GM12878 (cell line): ENCODE measurements around the gene KATNBL1. TPM values are rescaled to one million over a fixed set of nuclear protein-coding genes. Genes with fewer than 3 reads are reported as not detected.

ENCODE experiments used
- BMI1 ChIP-seq: fragments of 450-650 bp; IDR thresholded peaks from 2 replicates; pipeline ENCODE4 v1.6.1; 2016; ENCODE audit warnings: mild to moderate bottlenecking, moderate library complexity, borderline replicate concordance
- CBFB ChIP-seq: IDR thresholded peaks from 2 replicates; pipeline ENCODE4 v1.6.1; 2016; ENCODE audit warnings: antibody characterized with exemption, low read depth
- CBX3 ChIP-seq: fragments of 200-600 bp; sonication (generic); IDR thresholded peaks from 2 replicates; pipeline ENCODE4 v1.6.1; 2016; ENCODE audit warnings: low read depth, borderline replicate concordance
- CEBPZ ChIP-seq: fragments of 150-350 bp; IDR thresholded peaks from 2 replicates; pipeline ENCODE4 v1.6.1; 2016; ENCODE audit warnings: low read depth, low read length
- CHD1 ChIP-seq: IDR thresholded peaks from 2 replicates; pipeline ENCODE4 v1.6.1; 2012; ENCODE audit warnings: low read depth, low read length, improper control_type of control experiment
- CHD4 ChIP-seq: fragments of 200-600 bp; sonication (generic); IDR thresholded peaks from 2 replicates; pipeline ENCODE4 v1.6.1; 2016; ENCODE audit warnings: mild to moderate bottlenecking
- CREB1 ChIP-seq: IDR thresholded peaks from 2 replicates; pipeline ENCODE4 v1.6.1; 2012; ENCODE audit warnings: low read depth, mild to moderate bottlenecking, inconsistent platforms
- CREM ChIP-seq: IDR thresholded peaks from 2 replicates; pipeline ENCODE4 v1.6.1; 2014; ENCODE audit warnings: antibody characterized with exemption, low read depth
- EGR1 ChIP-seq, 2 experiments: IDR thresholded peaks; 1 replicate in 1 of 2; 2 replicates in 1 of 2; pipeline ENCODE4 v1.6.1; 2011 to 2012; ENCODE audit warnings: low read depth in 2 of 2, low read length in 2 of 2, borderline replicate concordance in 1 of 2, mild to moderate bottlenecking in 1 of 2, moderate library complexity in 1 of 2
- EP300 ChIP-seq, 2 experiments: fragments of 150-350 bp in 1 of 2; IDR thresholded peaks; 2 replicates each; pipeline ENCODE4 v1.6.1; 2011 to 2012; ENCODE audit warnings: low read depth in 2 of 2, low read length in 2 of 2, borderline replicate concordance in 1 of 2, improper control_type of control experiment in 1 of 2, inconsistent platforms in 1 of 2; ENCODE audit not compliant: control insufficient read depth in 1 of 2
- GABPA ChIP-seq: IDR thresholded peaks from 2 replicates; pipeline ENCODE4 v1.6.1; 2014; ENCODE audit warnings: antibody characterized with exemption, low read depth, mild to moderate bottlenecking, inconsistent platforms
- HDAC6 ChIP-seq: fragments of 200-600 bp; sonication (generic); IDR thresholded peaks from one replicate; pipeline ENCODE4 v1.8.0; 2017; ENCODE audit warnings: antibody characterized with exemption; ENCODE audit not compliant: unreplicated experiment
- IRF3 ChIP-seq: fragments of 450-650 bp; IDR thresholded peaks from 2 replicates; pipeline ENCODE4 v1.6.1; 2014; ENCODE audit warnings: mild to moderate bottlenecking
- MYB ChIP-seq: fragments of 150-350 bp; IDR thresholded peaks from 2 replicates; pipeline ENCODE4 v1.6.1; 2014; ENCODE audit warnings: mild to moderate bottlenecking, low read depth, low read length, borderline replicate concordance
- NBN ChIP-seq: fragments of 450-650 bp; IDR thresholded peaks from 2 replicates; pipeline ENCODE4 v1.6.1; 2016
- NFIC ChIP-seq: IDR thresholded peaks from 2 replicates; pipeline ENCODE4 v1.6.1; 2012; ENCODE audit warnings: low read depth, mild to moderate bottlenecking, inconsistent platforms, low read length, moderate library complexity
- NFYA ChIP-seq: IDR thresholded peaks from 2 replicates; pipeline ENCODE4 v1.6.1; 2011; ENCODE audit warnings: low read depth, mild to moderate bottlenecking, low read length, improper control_type of control experiment, borderline replicate concordance
- POLR2A ChIP-seq: IDR thresholded peaks from 2 replicates; pipeline ENCODE4 v1.6.1; 2011; ENCODE audit warnings: low read depth, mild to moderate bottlenecking, low read length
- POLR2AphosphoS2 ChIP-seq: IDR thresholded peaks from 2 replicates; pipeline ENCODE4 v1.6.1; 2011; ENCODE audit warnings: low read depth, mild to moderate bottlenecking, low read length, improper control_type of control experiment, moderate library complexity
- POU2F2 ChIP-seq: IDR thresholded peaks from 3 replicates; pipeline ENCODE4 v1.6.1; 2011; ENCODE audit warnings: low read depth, mild to moderate bottlenecking, low read length, borderline replicate concordance
- RAD51 ChIP-seq: fragments of 450-650 bp; IDR thresholded peaks from 2 replicates; pipeline ENCODE4 v1.6.1; 2016; ENCODE audit warnings: moderate library complexity, mild to moderate bottlenecking, inconsistent platforms
- RUNX3 ChIP-seq: IDR thresholded peaks from 2 replicates; pipeline ENCODE4 v1.6.1; 2012; ENCODE audit warnings: low read length, inconsistent platforms
- SIN3A ChIP-seq: IDR thresholded peaks from 2 replicates; pipeline ENCODE4 v1.6.1; 2012; ENCODE audit warnings: low read depth, low read length, improper control_type of control experiment
- SIX5 ChIP-seq: IDR thresholded peaks from 2 replicates; pipeline ENCODE4 v1.6.1; 2011; ENCODE audit warnings: mild to moderate bottlenecking, low read depth, low read length, moderate library complexity; ENCODE audit not compliant: severe bottlenecking
- SMAD1 ChIP-seq: fragments of 450-650 bp; IDR thresholded peaks from 2 replicates; pipeline ENCODE4 v1.6.1; 2018; ENCODE audit warnings: mild to moderate bottlenecking, low read depth; ENCODE audit not compliant: partially characterized antibody
- SREBF2 ChIP-seq: IDR thresholded peaks from 2 replicates; pipeline ENCODE4 v1.6.1; 2012; ENCODE audit warnings: mild to moderate bottlenecking, low read length
- TAF1 ChIP-seq: IDR thresholded peaks from 2 replicates; pipeline ENCODE4 v1.6.1; 2011; ENCODE audit warnings: mild to moderate bottlenecking, low read depth, low read length, borderline replicate concordance
- WRNIP1 ChIP-seq: IDR thresholded peaks from 2 replicates; pipeline ENCODE4 v1.6.1; 2011; ENCODE audit warnings: low read depth, low read length, improper control_type of control experiment, borderline replicate concordance
- YY1 ChIP-seq: IDR thresholded peaks from 2 replicates; pipeline ENCODE4 v1.6.1; 2011; ENCODE audit warnings: low read depth, mild to moderate bottlenecking, low read length
- ZBED1 ChIP-seq: IDR thresholded peaks from 2 replicates; pipeline ENCODE4 v1.6.1; 2016; ENCODE audit warnings: borderline replicate concordance
- polyA plus RNA-seq, 11 experiments: library from polyadenylated mRNA; depleted of rRNA in 4 of 11; unstranded in 6 of 11; stranded (reverse) in 5 of 11; fragments of >200 nt; fragmentation: Nextera tagmentation in 4 of 11; fragmentation: Illumina TruSeq in 1 of 11; extraction: Ambion mirVana in 4 of 11; extraction: Trizol in 1 of 11; gene quantifications; 1 replicate in 1 of 11; 2 replicates in 10 of 11; pipeline versions ENCODE4 v1.2.1 to v1.2.3, GENCODE V29; 2011 to 2016; ENCODE audit warnings: inconsistent platforms in 2 of 11, missing spikeins in 2 of 11, low read depth in 1 of 11
- total RNA-seq, 4 experiments: library from RNA; depleted of rRNA in 3 of 4; stranded (reverse); fragments of >200 nt in 3 of 4; fragmentation: Illumina TruSeq in 1 of 4; extraction: Trizol in 1 of 4; gene quantifications; 2 replicates each; pipeline versions ENCODE4 v1.2.1 to v1.2.3, GENCODE V29; 2013 to 2021

The KATNBL1 gene
- total and polyA plus RNA-seq, 10 of the 15 experiments (the other 5 are each of a cell fraction or from before 2014, with no cell fraction given): 7.8 to 58.8 (median 30.1) TPM

- TF ChIP-seq RAD51: no peak
- no peak for TF ChIP-seq TAF1
- no peak for TF ChIP-seq CBFB
- no peak for TF ChIP-seq YY1
- TF ChIP-seq NFIC: peak; percentile 47
- TF ChIP-seq CREM: no peak; the same call in 1 of the 2 replicates
- TF ChIP-seq NBN: no peak
- TF ChIP-seq CHD1: no peak
- no peak for TF ChIP-seq SREBF2
- no peak for TF ChIP-seq CHD4
- peak; percentile 96; the same call in 1 of the 2 replicates for TF ChIP-seq ZBED1
- no peak for TF ChIP-seq EGR1 (IDR thresholded peaks at IDR 0.05; ENCODE audit: borderline replicate concordance in 1 of 2, low read depth in 2 of 2, low read length in 2 of 2)
- TF ChIP-seq POLR2A: no peak
- no peak for TF ChIP-seq POLR2AphosphoS2
- no peak for TF ChIP-seq IRF3
- no peak for TF ChIP-seq SIN3A
- TF ChIP-seq SIX5: no peak
- TF ChIP-seq SMAD1: no peak
- TF ChIP-seq WRNIP1: no peak
- no peak for TF ChIP-seq MYB
- TF ChIP-seq HDAC6: no peak
- no peak for TF ChIP-seq BMI1
- TF ChIP-seq CBX3: no peak
- no peak for TF ChIP-seq CEBPZ
- peak; percentile 68 to 95 for TF ChIP-seq EP300 (IDR thresholded peaks at IDR 0.05; ENCODE audit: borderline replicate concordance in 1 of 2, control insufficient read depth in 1 of 2, low read depth in 2 of 2, low read length in 2 of 2)
- TF ChIP-seq POU2F2: peak; percentile 79; the same call in 1 of the 3 replicates
- TF ChIP-seq GABPA: no peak
- no peak for TF ChIP-seq NFYA
- TF ChIP-seq RUNX3: peak; percentile 66
- peak; percentile 29; the same call in 1 of the 2 replicates for TF ChIP-seq CREB1
Observed at GRCh38 chr15:34122771-34123183, 87.1 kb downstream of the KATNBL1 start (continued).
